A549 (cell line): ENCODE data around the gene BTBD10. TPM values are rescaled to one million over a fixed set of nuclear protein-coding genes. Genes with fewer than 3 reads are reported as not detected.

Experiments
- ATAC-seq, 2 experiments: fragments of 200-7000 bp in 1 of 2; fragments of >200 bp in 1 of 2; cut with Nextera tagmentation in 1 of 2; cut with Tn5 transposase in 1 of 2; 3 replicates each; pipeline versions ENCODE4 v1.8.0 to v1.9.1; 2018 to 2020; ENCODE audit warnings: mild to moderate bottlenecking in 1 of 2, moderate library complexity in 1 of 2
- CTCF ChIA-PET: fragments of 300-600 bp; sonication (Branson Sonifier 250); formaldehyde crosslinking; extraction: SDS; loops from one replicate; lab custom pipeline; 2021; ENCODE audit warnings: antibody characterized with exemption, inconsistent platforms; lab: Yijun Ruan, JAX
- POLR2A ChIA-PET: fragments of 350-600 bp; formaldehyde crosslinking; extraction: SDS; loops from one replicate; lab custom pipeline; 2021; ENCODE audit warnings: antibody characterized with exemption, inconsistent platforms; lab: Yijun Ruan, JAX
- DNase-seq, 2 experiments: peaks; one replicate each; pipeline versions ENCODE4 v3.0.0 to v3.0.0-alpha.2; 2011 to 2016; ENCODE audit warnings: low read depth in 1 of 2, low spot score in 1 of 2
- FAIRE-seq: peaks from 2 replicates; lab custom pipeline; 2011; peaks lifted over from hg19 to GRCh38; lab: Jason Lieb, UNC
- H3K27ac ChIP-seq, 2 experiments: fragments of >200 bp; sonication (Bioruptor Twin); formaldehyde crosslinking; 3 replicates each; pipeline ENCODE4 v1.5.1; 2016 to 2017
- H3K4me1 ChIP-seq: fragments of >200 bp; sonication (Bioruptor Twin); formaldehyde crosslinking; 3 replicates; pipeline ENCODE4 v1.6.1; 2016
- H3K4me2 ChIP-seq: fragments of >200 bp; sonication (Bioruptor Twin); formaldehyde crosslinking; 3 replicates; pipeline ENCODE4 v1.6.1; 2016
- H3K4me3 ChIP-seq: fragments of >200 bp; sonication (Bioruptor Twin); formaldehyde crosslinking; 3 replicates; pipeline ENCODE4 v1.5.1; 2016
- H3K9me3 ChIP-seq: fragments of >200 bp; sonication (Bioruptor Twin); formaldehyde crosslinking; 3 replicates; pipeline ENCODE4 v1.6.1; 2016
- CEBPB ChIP-seq, 2 experiments: fragments of >200 bp in 1 of 2; sonication (Bioruptor Twin) in 1 of 2; formaldehyde crosslinking in 1 of 2; IDR thresholded peaks; 2 replicates each; pipeline ENCODE4 v1.6.1; 2012 to 2016
- CHD2 ChIP-seq: fragments of 150-350 bp; IDR thresholded peaks from 2 replicates; pipeline ENCODE4 v1.6.1; 2014; ENCODE audit warnings: low read length; ENCODE audit not compliant: partially characterized antibody
- CTCF ChIP-seq: fragments of >200 bp; sonication (Bioruptor Twin); formaldehyde crosslinking; IDR thresholded peaks from 3 replicates; pipeline ENCODE4 v1.5.1; 2016
- EHMT2 ChIP-seq: fragments of 200-600 bp; sonication (generic); IDR thresholded peaks from 2 replicates; pipeline ENCODE4 v1.6.1; 2016; ENCODE audit warnings: antibody characterized with exemption, low read depth, mild to moderate bottlenecking, moderate library complexity
- FOSB ChIP-seq: fragments of 250-450 bp; sonication (Bioruptor Pico); IDR thresholded peaks from 2 replicates; pipeline ENCODE4 v1.5.0; 2020; ENCODE audit warnings: mild to moderate bottlenecking, moderate library complexity
- GATA3 ChIP-seq: IDR thresholded peaks from 2 replicates; pipeline ENCODE4 v1.6.1; 2012; ENCODE audit warnings: borderline replicate concordance
- HOXB13 ChIP-seq: fragments of 250-450 bp; sonication (Bioruptor Pico); IDR thresholded peaks from 2 replicates; pipeline ENCODE4 v1.5.0; 2020; ENCODE audit warnings: low read depth, mild to moderate bottlenecking, moderate library complexity
- KDM5A ChIP-seq: fragments of 200-600 bp; sonication (generic); IDR thresholded peaks from 2 replicates; pipeline ENCODE4 v1.6.1; 2016; ENCODE audit warnings: antibody characterized with exemption, mild to moderate bottlenecking
- NFE2L2 ChIP-seq: fragments of 150-350 bp; conservative IDR thresholded peaks from 2 replicates; pipeline ENCODE4 v1.6.1; 2014; ENCODE audit warnings: low read length
- NPAS2 ChIP-seq: fragments of 250-450 bp; sonication (Bioruptor Pico); IDR thresholded peaks from 2 replicates; pipeline ENCODE4 v1.8.0; 2022; ENCODE audit warnings: mild to moderate bottlenecking, moderate library complexity, borderline replicate concordance
- NR3C1 ChIP-seq: fragments of >200 bp; sonication (Bioruptor Twin); formaldehyde crosslinking; IDR thresholded peaks from 3 replicates; pipeline ENCODE4 v1.6.1; 2017
- PBX3 ChIP-seq: IDR thresholded peaks from 2 replicates; pipeline ENCODE4 v1.6.1; 2012
- POLR2A ChIP-seq: IDR thresholded peaks from 2 replicates; pipeline ENCODE4 v1.6.1; 2012; ENCODE audit warnings: mild to moderate bottlenecking, low read length
- POLR2AphosphoS2 ChIP-seq: conservative IDR thresholded peaks from 2 replicates; pipeline ENCODE4 v1.6.1; 2012; ENCODE audit warnings: low read length, improper control_type of control experiment, inconsistent platforms
- RARB ChIP-seq: fragments of 250-450 bp; sonication (Bioruptor Pico); IDR thresholded peaks from 2 replicates; pipeline ENCODE4 v1.8.0; 2021; ENCODE audit warnings: mild to moderate bottlenecking, moderate library complexity
- RCOR1 ChIP-seq: fragments of 150-350 bp; IDR thresholded peaks from 2 replicates; pipeline ENCODE4 v1.6.1; 2014; ENCODE audit warnings: antibody characterized with exemption, low read length, low read depth
- RFX5 ChIP-seq: fragments of 450-650 bp; IDR thresholded peaks from 2 replicates; pipeline ENCODE4 v1.7.1; 2014; ENCODE audit warnings: antibody characterized with exemption, mild to moderate bottlenecking, moderate library complexity
- SREBF2 ChIP-seq: fragments of 450-650 bp; IDR thresholded peaks from 2 replicates; pipeline ENCODE4 v1.6.1; 2014; ENCODE audit warnings: mild to moderate bottlenecking, moderate library complexity
- TP53 ChIP-seq: fragments of 250-450 bp; sonication (Bioruptor Pico); IDR thresholded peaks from 2 replicates; pipeline ENCODE4 v1.5.0; 2021; ENCODE audit warnings: mild to moderate bottlenecking, moderate library complexity
- USF2 ChIP-seq: fragments of 450-650 bp; IDR thresholded peaks from 2 replicates; pipeline ENCODE4 v1.6.1; 2014; ENCODE audit warnings: antibody characterized with exemption
- ZC3H11A ChIP-seq: fragments of 450-650 bp; IDR thresholded peaks from 2 replicates; pipeline ENCODE4 v1.6.1; 2014; ENCODE audit warnings: antibody characterized with exemption, mild to moderate bottlenecking
- ZSCAN20 ChIP-seq: fragments of 250-450 bp; sonication (Bioruptor Pico); IDR thresholded peaks from 2 replicates; pipeline ENCODE4 v1.8.0; 2022; ENCODE audit warnings: mild to moderate bottlenecking, moderate library complexity
- WGBS: methylation state at CpG from one replicate; pipeline ENCODE4 v1.1.6; 2017; ENCODE audit errors: missing lambda C conversion rate; 5-methylcytosine and 5-hydroxymethylcytosine counted together
- polyA plus RNA-seq, 4 experiments: library from polyadenylated mRNA; depleted of rRNA in 3 of 4; stranded (reverse); fragments of >200 nt; fragmentation: RNase III in 1 of 4; extraction: RNeasy Plus Mini Kit Qiagen cat#74134 plus additional on column Dnase treatment in 1 of 4; gene quantifications; 2 replicates in 3 of 4; 3 replicates in 1 of 4; pipeline ENCODE4 v1.2.3, GENCODE V29; 2011 to 2017
- TF ChIP-seq, protein P1 (sequence below): fragments of >200 bp; sonication (Bioruptor Twin); formaldehyde crosslinking; IDR thresholded peaks from 2 replicates; pipeline ENCODE4 v1.6.1; 2016

BTBD10 gene
- polyA plus RNA-seq, 2 of the 4 experiments (the other 2 are of a cell fraction) = 33.7 to 54.2 TPM

- no peak for DNase-seq
- no peak for TF ChIP-seq KDM5A
- no peak for TF ChIP-seq PBX3
- no peak for TF ChIP-seq FOSB (CRISPR knock-in tag)
- TF ChIP-seq RARB (CRISPR knock-in tag) = no peak
- no peak for TF ChIP-seq USF2
- no peak for TF ChIP-seq EHMT2
- no peak for TF ChIP-seq ZSCAN20 (CRISPR knock-in tag)
- no peak for TF ChIP-seq RFX5
- TF ChIP-seq NPAS2 = no peak
- no peak for TF ChIP-seq SREBF2
- TF ChIP-seq CHD2 = no peak
- TF ChIP-seq GATA3 = no peak
- TF ChIP-seq RCOR1 = no peak
- no peak for TF ChIP-seq TP53 (CRISPR knock-in tag)
- no peak for TF ChIP-seq CEBPB (IDR thresholded peaks at IDR 0.05)
- no peak for TF ChIP-seq POLR2A
- no peak for TF ChIP-seq CTCF
- TF ChIP-seq, all 56 proteins: peak for 0
These were observed 87.2 kb downstream of the BTBD10 start for GRCh38 chr11:13375798-13376197.

GRCh38 chr11:13373216-13373615 is 89.8 kb downstream of the BTBD10 start:
- DNase-seq (no peak), ATAC-seq (no peak), FAIRE-seq (no peak)
- H3K27ac ChIP-seq = no peak overlapping the region
- POLR2A ChIA-PET = no interaction called here
- H3K9me3 ChIP-seq = no peaks in the 10 kb centered on the region
- TF ChIP-seq ZC3H11A = no peak
- TF ChIP-seq NPAS2 = no peak
- TF ChIP-seq NFE2L2 = no peak
- no peak for TF ChIP-seq POLR2AphosphoS2
- TF ChIP-seq, protein P1, sequence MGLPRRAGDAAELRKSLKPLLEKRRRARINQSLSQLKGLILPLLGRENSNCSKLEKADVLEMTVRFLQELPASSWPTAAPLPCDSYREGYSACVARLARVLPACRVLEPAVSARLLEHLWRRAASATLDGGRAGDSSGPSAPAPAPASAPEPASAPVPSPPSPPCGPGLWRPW = no peak
- CTCF ChIA-PET = interaction anchor here (0.6 to 1.5 kb wide), 7 partner anchors 8 to 1585 kb away, joined by 3 to 8 read pairs (median 4); no protein-coding TSS in a partner anchor
- H3K4me1 ChIP-seq = no peaks in the 10 kb centered on the region
- 64% methylated on average over 2 of the region's 2 CpGs for WGBS
- H3K4me2 ChIP-seq = no peak overlapping the region
- no peak overlapping the region for H3K4me3 ChIP-seq

More at GRCh38 chr11:13375798-13376197, 87.2 kb downstream of the BTBD10 start:
- Histone ChIP-seq H3K4me1 (no peaks in the 10 kb centered on the region), H3K27ac (no peak overlapping the region), H3K4me2 (no peak overlapping the region), H3K9me3 (no peaks in the 10 kb centered on the region), H3K4me3 (no peak overlapping the region)
- FAIRE-seq = no peak
- ATAC-seq = no peak
- ChIA-PET CTCF (interaction anchor here (0.6 to 2.3 kb wide), 6 partner anchors 8 to 195 kb away, joined by 3 to 10 read pairs (median 4); no protein-coding TSS in a partner anchor), POLR2A (no interaction called here)

DNA sequence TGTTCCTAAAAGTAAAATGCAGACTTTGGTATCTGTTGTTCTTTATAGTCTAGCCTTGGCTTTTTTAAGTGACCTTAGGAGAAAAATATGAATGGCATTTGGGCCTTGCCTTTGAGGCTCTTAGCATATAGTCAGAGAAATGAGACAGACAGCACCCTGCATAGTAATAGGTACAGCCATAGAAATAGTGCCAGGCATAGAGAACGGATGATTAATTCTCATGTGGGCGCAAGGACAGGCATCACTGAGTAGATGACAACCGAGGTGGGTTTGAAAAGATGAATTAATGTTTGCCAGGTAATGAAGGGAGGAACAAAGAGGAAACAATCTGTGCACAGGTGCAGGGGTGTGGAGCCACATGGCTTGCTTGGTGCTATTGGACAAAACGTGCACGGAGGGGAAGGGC is 95.0 kb downstream of the BTBD10 start:
- no peak overlapping the region for H3K4me2 ChIP-seq
- ChIA-PET CTCF (interaction anchor here (1.1 to 2.4 kb wide), 3 partner anchors 12 to 25 kb away, joined by 3 to 9 read pairs (median 3); no protein-coding TSS in a partner anchor), POLR2A (no interaction called here)
- TF ChIP-seq HOXB13 (CRISPR knock-in tag) (no peak), GATA3 (no peak), KDM5A (no peak), NR3C1 (no peak)
- no peak for ATAC-seq
- FAIRE-seq = no peak
- H3K27ac ChIP-seq = no peak overlapping the region
- whole genome bisulfite sequencing = 76% methylated on average over 5 of the region's 5 CpGs
- H3K9me3 ChIP-seq = no peaks in the 10 kb centered on the region
- H3K4me3 ChIP-seq = no peak overlapping the region
- H3K4me1 ChIP-seq = peaks cover 6% of the 10 kb centered on the region; the same call in 1 of the 3 replicates
- DNase-seq = no peak
